Measurements from ENCODE around the gene DLST.

Gene DLST

GRCh38 chr14:74942608-74943007, 60.9 kb downstream of the DLST start:
- H3K9me3 Mint-ChIP-seq, result peaks cover 5% of the 10 kb centered on the region
- no peaks in the 10 kb centered on the region for H3K36me3 Mint-ChIP-seq (ENCODE audit: low read depth)
- H3K27ac Mint-ChIP-seq, result peak overlapping the region; percentile 46
- ATAC-seq (no peak), DNase-seq (no peak)
- no peaks in the 10 kb centered on the region for H3K27me3 Mint-ChIP-seq
- H3K4me1 Mint-ChIP-seq, result peaks cover 32% of the 10 kb centered on the region
- peak overlapping the region; percentile 48 for H3K4me3 Mint-ChIP-seq

- DNase-seq (peak; percentile 54), ATAC-seq (no peak)
- Mint-ChIP-seq H3K9me3 (no peaks in the 10 kb centered on the region), H3K4me1 (peaks cover 25% of the 10 kb centered on the region), H3K4me3 (no peak overlapping the region), H3K36me3 (ENCODE audit: low read depth) (no peaks in the 10 kb centered on the region), H3K27me3 (no peaks in the 10 kb centered on the region), H3K27ac (no peak overlapping the region)
Measured at GRCh38 chr14:74945261-74945851, 63.6 kb downstream of the DLST start.

- no peak overlapping the region for H3K27ac Mint-ChIP-seq
- ATAC-seq, result peak; percentile 57
- H3K27me3 Mint-ChIP-seq, result no peaks in the 10 kb centered on the region
Measured at GRCh38 chr14:74945852-74946658, 64.3 kb downstream of the DLST start.

GRCh38 chr14:74946659-74947281, 65.1 kb downstream of the DLST start:
- Mint-ChIP-seq H3K36me3 (ENCODE audit: low read depth) (no peaks in the 10 kb centered on the region), H3K4me1 (peaks cover 15% of the 10 kb centered on the region), H3K27ac (no peak overlapping the region), H3K9me3 (no peaks in the 10 kb centered on the region), H3K27me3 (no peaks in the 10 kb centered on the region), H3K4me3 (no peak overlapping the region)
- no peak for DNase-seq
- no peak for ATAC-seq

More at GRCh38 chr14:74945852-74946658, 64.3 kb downstream of the DLST start:
- no peaks in the 10 kb centered on the region for H3K36me3 Mint-ChIP-seq (ENCODE audit: low read depth)
- DNase-seq, result peak; percentile 86
- no peaks in the 10 kb centered on the region for H3K9me3 Mint-ChIP-seq
- no peak overlapping the region for H3K4me3 Mint-ChIP-seq
- peaks cover 22% of the 10 kb centered on the region for H3K4me1 Mint-ChIP-seq

GRCh38 chr14:74947353-74948227, 65.9 kb downstream of the DLST start:
- Mint-ChIP-seq H3K36me3 (ENCODE audit: low read depth) (no peaks in the 10 kb centered on the region), H3K9me3 (no peaks in the 10 kb centered on the region), H3K27ac (no peak overlapping the region), H3K4me3 (no peak overlapping the region), H3K4me1 (peaks cover 7% of the 10 kb centered on the region), H3K27me3 (peaks cover 1% of the 10 kb centered on the region)
- DNase-seq (no peak), ATAC-seq (no peak)

GRCh38 chr14:74948228-74949175, 66.8 kb downstream of the DLST start:
- H3K9me3 Mint-ChIP-seq, result no peaks in the 10 kb centered on the region
- H3K4me1 Mint-ChIP-seq, result peaks cover 5% of the 10 kb centered on the region
- H3K27ac Mint-ChIP-seq, result no peak overlapping the region
- H3K4me3 Mint-ChIP-seq, result no peak overlapping the region
- no peaks in the 10 kb centered on the region for H3K36me3 Mint-ChIP-seq (ENCODE audit: low read depth)
- ATAC-seq (no peak), DNase-seq (no peak)
- peaks cover 5% of the 10 kb centered on the region for H3K27me3 Mint-ChIP-seq

GRCh38 chr14:74949191-74949601, 67.5 kb downstream of the DLST start:
- Mint-ChIP-seq H3K4me1 (peaks cover 5% of the 10 kb centered on the region), H3K27ac (no peak overlapping the region), H3K27me3 (peaks cover 5% of the 10 kb centered on the region), H3K9me3 (no peaks in the 10 kb centered on the region), H3K4me3 (no peak overlapping the region), H3K36me3 (ENCODE audit: low read depth) (no peaks in the 10 kb centered on the region)
- ATAC-seq, result no peak
- DNase-seq, result no peak

- H3K27ac Mint-ChIP-seq, result no peak overlapping the region
- no peak overlapping the region for H3K4me3 Mint-ChIP-seq
- no peak for ATAC-seq
- peaks cover 5% of the 10 kb centered on the region for H3K4me1 Mint-ChIP-seq
- DNase-seq, result no peak
- peaks cover 5% of the 10 kb centered on the region for H3K27me3 Mint-ChIP-seq
- H3K9me3 Mint-ChIP-seq, result no peaks in the 10 kb centered on the region
- H3K36me3 Mint-ChIP-seq (ENCODE audit: low read depth), result no peaks in the 10 kb centered on the region
Measured at GRCh38 chr14:74949859-74950573, 68.3 kb downstream of the DLST start.

GRCh38 chr14:74950795-74951442, 69.2 kb downstream of the DLST start:
- no peak overlapping the region for H3K4me3 Mint-ChIP-seq
- peaks cover 5% of the 10 kb centered on the region for H3K4me1 Mint-ChIP-seq
- no peak overlapping the region for H3K27ac Mint-ChIP-seq
- DNase-seq (no peak), ATAC-seq (no peak)
- H3K27me3 Mint-ChIP-seq, result peaks cover 5% of the 10 kb centered on the region
- H3K36me3 Mint-ChIP-seq (ENCODE audit: low read depth), result no peaks in the 10 kb centered on the region
- H3K9me3 Mint-ChIP-seq, result no peaks in the 10 kb centered on the region

GRCh38 chr14:74951443-74952179, 69.9 kb downstream of the DLST start:
- no peak overlapping the region for H3K4me3 Mint-ChIP-seq
- no peak overlapping the region for H3K27ac Mint-ChIP-seq
- H3K27me3 Mint-ChIP-seq, result peaks cover 9% of the 10 kb centered on the region
- H3K9me3 Mint-ChIP-seq, result no peaks in the 10 kb centered on the region
- no peaks in the 10 kb centered on the region for H3K36me3 Mint-ChIP-seq (ENCODE audit: low read depth)
- no peak for ATAC-seq
- no peak for DNase-seq
- peaks cover under 1% of the 10 kb centered on the region for H3K4me1 Mint-ChIP-seq

- ATAC-seq (no peak), DNase-seq (no peak)
- peaks cover 9% of the 10 kb centered on the region for H3K27me3 Mint-ChIP-seq
- H3K27ac Mint-ChIP-seq, result no peak overlapping the region
- no peaks in the 10 kb centered on the region for H3K4me1 Mint-ChIP-seq
- no peak overlapping the region for H3K4me3 Mint-ChIP-seq
- no peaks in the 10 kb centered on the region for H3K36me3 Mint-ChIP-seq (ENCODE audit: low read depth)
- no peaks in the 10 kb centered on the region for H3K9me3 Mint-ChIP-seq
Measured at GRCh38 chr14:74952180-74952665, 70.5 kb downstream of the DLST start.
